Prostate gland (tissue), 2 donors: Measurements from ENCODE around the gene RAB19.

Source experiments
- CTCF ChIP-seq, 4 experiments: fragments of 200-600 bp in 2 of 4; fragments of 450-650 bp in 2 of 4; sonication (generic) in 2 of 4; IDR thresholded peaks; 1 replicate in 3 of 4; 2 replicates in 1 of 4; pipeline ENCODE4 v1.5.1; 2016 to 2019; ENCODE audit warnings: antibody characterized with exemption in 4 of 4, mild to moderate bottlenecking in 2 of 4, moderate library complexity in 2 of 4
- POLR2A ChIP-seq: fragments of 450-650 bp; IDR thresholded peaks from one replicate; pipeline ENCODE4 v1.6.1; 2016; ENCODE audit warnings: antibody characterized with exemption, mild to moderate bottlenecking

- TF ChIP-seq CTCF (IDR thresholded peaks at IDR 0.05) (no peak), POLR2A (no peak)
Measured at GRCh38 chr7:140417456-140418155, 13.7 kb downstream of the RAB19 start.
